NCI-H2196 (cell line): Measurements from ENCODE around the gene ACSF3.
"Not testable (repeated sequence)": the region's sequence is repeated elsewhere in the genome, so short reads cannot be mapped to it uniquely, and the experiment has no call there.

Source experiments
- DNase-seq: peaks from one replicate; lab custom pipeline; 2025; ENCODE audit not compliant: unreplicated experiment; lab: John Stamatoyannopoulos, UW

Gene ACSF3

DNA sequence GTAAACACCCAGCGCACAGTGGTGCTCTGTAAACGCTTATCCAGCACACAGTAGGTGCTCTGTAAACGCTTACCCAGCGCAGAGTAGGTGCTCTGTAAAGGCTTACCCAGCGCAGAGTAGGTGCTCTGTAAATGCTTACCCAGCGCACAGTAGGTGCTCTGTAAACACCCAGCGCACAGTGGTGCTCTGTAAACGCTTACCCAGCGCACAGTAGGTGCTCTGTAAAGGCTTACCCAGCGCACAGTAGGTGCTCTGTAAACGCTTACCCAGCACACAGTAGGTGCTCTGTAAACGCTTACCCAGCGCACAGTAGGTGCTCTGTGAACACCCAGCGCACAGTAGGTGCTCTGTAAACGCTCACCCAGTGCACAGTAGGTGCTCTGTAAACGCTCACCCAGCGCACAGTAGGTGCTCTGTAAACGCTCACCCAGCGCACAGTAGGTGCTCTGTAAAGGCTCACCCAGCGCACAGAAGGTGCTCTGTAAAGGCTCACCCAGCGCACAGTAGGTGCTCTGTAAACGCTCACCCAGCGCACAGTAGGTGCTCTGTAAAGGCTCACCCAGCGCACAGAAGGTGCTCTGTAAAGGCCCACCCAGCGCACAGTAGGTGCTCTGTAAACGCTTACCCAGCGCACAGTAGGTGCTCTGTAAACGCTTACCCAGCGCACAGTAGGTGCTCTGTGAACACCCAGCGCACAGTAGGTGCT is 92.4 kb downstream of the ACSF3 start:
- not testable (repeated sequence) for DNase-seq

DNA sequence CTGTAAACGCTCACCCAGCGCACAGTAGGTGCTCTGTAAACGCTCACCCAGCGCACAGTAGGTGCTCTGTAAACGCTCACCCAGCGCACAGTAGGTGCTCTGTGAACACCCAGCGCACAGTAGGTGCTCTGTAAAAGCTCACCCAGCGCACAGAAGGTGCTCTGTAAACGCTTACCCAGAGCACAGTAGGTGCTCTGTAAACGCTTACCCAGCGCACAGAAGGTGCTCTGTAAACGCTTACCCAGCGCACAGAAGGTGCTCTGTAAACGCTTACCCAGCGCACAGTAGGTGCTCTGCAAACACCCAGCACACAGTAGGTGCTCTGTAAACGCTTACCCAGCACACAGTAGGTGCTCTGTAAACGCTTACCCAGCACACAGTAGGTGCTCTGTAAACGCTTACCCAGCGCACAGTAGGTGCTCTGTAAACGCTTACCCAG is 93.0 kb downstream of the ACSF3 start:
- not testable (repeated sequence) for DNase-seq

DNA sequence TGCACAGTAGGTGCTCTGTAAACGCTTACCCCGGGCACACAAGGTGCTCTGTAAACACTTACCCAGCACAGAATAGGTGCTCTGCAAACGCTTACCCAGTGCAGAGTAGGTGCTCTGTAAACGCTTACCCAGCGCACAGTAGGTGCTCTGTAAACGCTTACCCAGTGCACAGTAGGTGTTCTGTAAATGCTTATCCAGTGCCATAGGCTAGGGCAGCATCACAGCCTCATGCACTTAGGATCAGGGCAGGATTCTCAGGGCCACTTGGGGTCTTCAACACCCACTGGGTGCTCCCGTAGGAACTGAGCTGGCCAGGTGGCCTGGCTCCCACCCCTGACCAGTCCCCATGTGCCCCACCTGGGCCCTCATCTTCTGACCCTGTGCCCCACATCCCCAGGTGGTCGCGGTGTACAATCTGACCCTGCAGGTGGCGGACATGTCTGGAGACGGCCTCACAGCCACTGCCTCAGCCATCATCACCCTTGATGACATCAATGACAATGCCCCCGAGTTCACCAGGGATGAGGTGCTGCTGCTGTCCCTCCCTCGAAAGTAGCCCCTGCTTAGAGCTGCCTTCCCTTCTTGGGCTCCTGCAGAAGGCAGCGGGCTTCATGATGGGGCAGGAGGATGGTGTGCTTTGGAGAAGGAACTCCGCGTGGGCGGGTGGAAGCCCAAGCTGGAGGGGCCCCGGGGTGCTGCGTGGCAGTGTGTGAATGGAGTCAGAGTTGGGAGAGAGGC is 93.5 kb downstream of the ACSF3 start:
- DNase-seq = no peak

DNA sequence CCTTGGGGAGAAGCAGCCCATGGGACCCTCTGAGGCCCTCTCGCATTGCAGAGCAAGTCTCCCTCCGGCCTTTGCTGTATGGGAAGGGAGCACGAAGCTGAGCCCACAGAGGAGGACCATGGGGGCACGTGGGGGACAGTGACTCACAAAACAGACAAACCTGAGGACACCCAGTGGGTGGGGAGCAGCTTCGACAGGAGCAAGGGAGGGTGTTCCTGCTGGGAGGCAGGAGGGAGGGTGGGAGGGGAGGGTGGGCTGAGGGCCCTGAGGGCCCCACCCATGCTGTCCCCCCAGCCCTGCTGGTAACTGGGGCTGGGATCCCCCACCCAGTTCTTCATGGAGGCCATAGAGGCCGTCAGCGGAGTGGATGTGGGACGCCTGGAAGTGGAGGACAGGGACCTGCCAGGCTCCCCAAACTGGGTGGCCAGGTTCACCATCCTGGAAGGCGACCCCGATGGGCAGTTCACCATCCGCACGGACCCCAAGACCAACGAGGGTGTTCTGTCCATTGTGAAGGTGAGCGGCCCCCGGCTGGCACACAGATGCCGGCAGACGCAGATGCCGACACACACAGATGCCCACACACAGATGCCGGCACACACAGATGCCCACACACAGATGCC is 94.2 kb downstream of the ACSF3 start:
- no peak for DNase-seq

GRCh38 chr16:89188471-89189357 is 95.1 kb downstream of the ACSF3 start:
- DNase-seq = not testable (repeated sequence)

- DNase-seq = no peak
Observed at GRCh38 chr16:89189358-89190025, 95.8 kb downstream of the ACSF3 start.

DNA sequence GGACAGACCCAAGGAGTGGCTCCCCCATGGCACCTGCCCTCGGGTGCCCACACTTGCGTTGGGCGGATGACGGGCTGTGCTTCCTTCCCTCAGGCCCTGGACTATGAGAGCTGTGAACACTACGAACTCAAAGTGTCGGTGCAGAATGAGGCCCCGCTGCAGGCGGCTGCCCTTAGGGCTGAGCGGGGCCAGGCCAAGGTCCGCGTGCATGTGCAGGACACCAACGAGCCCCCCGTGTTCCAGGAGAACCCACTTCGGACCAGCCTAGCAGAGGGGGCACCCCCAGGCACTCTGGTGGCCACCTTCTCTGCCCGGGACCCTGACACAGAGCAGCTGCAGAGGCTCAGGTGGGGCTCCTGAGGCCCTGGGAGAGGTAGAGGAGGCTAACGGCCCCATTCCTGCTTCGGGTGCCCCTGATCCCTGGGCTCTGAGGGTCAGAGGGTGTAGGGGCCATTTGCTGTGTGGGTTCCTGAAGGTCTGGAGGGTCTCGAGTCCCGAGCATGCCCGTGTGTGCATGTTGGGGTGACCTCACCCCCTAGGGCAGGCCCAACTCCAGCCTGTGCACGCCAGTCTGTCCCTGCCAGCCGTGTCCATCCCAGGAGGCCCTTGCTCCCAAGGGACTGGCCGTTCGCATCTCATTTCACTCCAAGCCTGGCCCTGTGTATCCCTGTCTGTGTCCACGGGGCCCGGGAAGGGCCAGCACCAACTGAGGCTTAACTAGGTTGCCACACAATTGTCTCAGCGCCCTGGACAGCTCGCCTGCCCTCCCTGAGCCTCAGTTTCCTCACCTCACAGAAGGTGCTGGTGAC is 96.7 kb downstream of the ACSF3 start:
- no peak for DNase-seq

DNA sequence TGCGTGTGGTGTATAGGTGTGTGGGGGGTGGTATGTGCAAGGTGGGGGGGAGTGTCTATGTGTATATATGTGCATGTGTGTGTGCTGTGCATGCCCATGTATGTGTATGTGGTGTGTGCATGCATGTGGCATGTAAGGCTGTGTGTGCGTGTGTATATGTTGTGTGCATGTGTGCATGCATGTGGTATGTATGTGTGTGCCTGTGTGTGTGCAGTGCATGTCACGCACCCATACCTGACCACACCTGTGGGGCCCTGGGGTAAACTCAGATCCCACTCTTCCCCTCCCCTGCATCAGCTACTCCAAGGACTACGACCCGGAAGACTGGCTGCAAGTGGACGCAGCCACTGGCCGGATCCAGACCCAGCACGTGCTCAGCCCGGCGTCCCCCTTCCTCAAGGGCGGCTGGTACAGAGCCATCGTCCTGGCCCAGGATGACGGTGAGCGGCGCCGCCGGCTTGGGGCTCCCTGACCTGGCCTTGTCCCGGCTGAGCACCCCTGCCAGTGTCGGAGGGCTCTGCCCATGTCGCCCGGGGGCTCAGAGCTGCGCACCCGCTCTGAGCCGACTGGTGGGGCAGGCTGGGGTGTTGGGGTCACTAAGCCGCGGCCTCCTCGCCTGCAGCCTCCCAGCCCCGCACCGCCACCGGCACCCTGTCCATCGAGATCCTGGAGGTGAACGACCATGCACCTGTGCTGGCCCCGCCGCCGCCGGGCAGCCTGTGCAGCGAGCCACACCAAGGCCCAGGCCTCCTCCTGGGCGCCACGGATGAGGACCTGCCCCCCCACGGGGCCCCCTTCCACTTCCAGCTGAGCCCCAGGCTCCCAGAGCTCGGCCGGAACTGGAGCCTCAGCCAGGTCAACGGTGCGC is 97.6 kb downstream of the ACSF3 start:
- DNase-seq = no peak

GRCh38 chr16:89191901-89192185 is 98.2 kb downstream of the ACSF3 start:
- DNase-seq = no peak

GRCh38 chr16:89192186-89192955 is 98.7 kb downstream of the ACSF3 start:
- peak; percentile 56 for DNase-seq

GRCh38 chr16:89192956-89193575 is 99.4 kb downstream of the ACSF3 start:
- DNase-seq = peak; percentile 39

DNA sequence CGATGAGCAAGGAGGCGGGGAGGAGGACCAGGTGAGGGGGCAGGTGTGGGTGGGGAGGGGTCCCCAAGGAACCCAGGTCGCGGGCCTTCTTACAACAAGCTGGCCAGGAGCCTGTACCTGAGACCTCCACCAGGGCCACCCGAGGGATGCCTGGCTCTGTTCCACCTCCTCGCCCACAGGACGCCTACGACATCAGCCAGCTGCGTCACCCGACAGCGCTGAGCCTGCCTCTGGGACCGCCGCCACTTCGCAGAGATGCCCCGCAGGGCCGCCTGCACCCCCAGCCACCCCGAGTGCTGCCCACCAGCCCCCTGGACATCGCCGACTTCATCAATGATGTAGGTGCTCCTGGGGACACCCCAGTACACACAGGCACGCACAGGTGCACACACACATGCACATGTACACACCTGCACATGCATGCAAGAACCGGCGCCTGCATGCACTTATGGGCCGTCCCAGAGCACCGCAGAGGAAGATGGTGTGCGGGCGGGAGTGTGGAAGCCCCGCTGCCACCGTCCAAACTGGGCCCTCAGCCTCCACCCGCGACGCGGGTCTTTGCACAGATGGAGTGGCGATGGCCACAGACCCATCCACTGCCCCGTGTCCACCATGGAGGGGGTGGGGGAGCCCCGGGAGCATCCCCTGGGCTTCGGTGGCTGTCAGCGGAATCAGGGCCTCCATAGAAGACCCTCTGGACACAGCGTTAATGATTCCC is 100.1 kb downstream of the ACSF3 start:
- no peak for DNase-seq

GRCh38 chr16:89194340-89195311 is 101.0 kb downstream of the ACSF3 start:
- DNase-seq = no peak

- DNase-seq = no peak
Observed at GRCh38 chr16:89195521-89196171, 102.0 kb downstream of the ACSF3 start.

GRCh38 chr16:89197033-89197632 is 103.5 kb downstream of the ACSF3 start:
- no peak for DNase-seq
